GM12878 (cell line): ENCODE data around the gene RNF175. TPM values are rescaled to one million over a fixed set of nuclear protein-coding genes. Genes with fewer than 3 reads are reported as not detected.

ENCODE experiments used
- ATAC-seq: fragments of 200-7000 bp; cut with Tn5 transposase; 3 replicates; pipeline ENCODE4 v1.9.1; 2020; ENCODE audit warnings: mild to moderate bottlenecking, moderate library complexity
- BruUV-seq: library from RNA; stranded (reverse); fragments of 400-500 nt; replicated peaks from 2 replicates; lab custom pipeline; 2021; lab: Mats Ljungman, UMichigan
- CTCF ChIA-PET: fragments of 300-600 bp; sonication (Branson Sonifier 250); formaldehyde crosslinking; extraction: SDS; loops from one replicate; lab custom pipeline; 2021; ENCODE audit warnings: inconsistent platforms; lab: Yijun Ruan, JAX
- POLR2A ChIA-PET: fragments of 350-600 bp; formaldehyde crosslinking; extraction: SDS; loops from one replicate; lab custom pipeline; 2021; ENCODE audit warnings: inconsistent platforms; lab: Charles Lee
- RAD21 ChIA-PET: fragments of 300-600 bp; sonication (Branson Sonifier 250); formaldehyde crosslinking; loops from one replicate; lab custom pipeline; 2023; ENCODE audit warnings: antibody characterized with exemption; ENCODE audit not compliant: unreplicated experiment; lab: Charles Lee
- SMC1A ChIA-PET: fragments of 300-600 bp; sonication (Branson Sonifier 250); formaldehyde crosslinking; loops from one replicate; lab custom pipeline; 2023; ENCODE audit not compliant: unreplicated experiment, uncharacterized antibody; lab: Charles Lee
- DNase-seq: peaks from one replicate; pipeline ENCODE4 v3.0.0-alpha.2; 2011; ENCODE audit warnings: low read depth, low spot score
- FAIRE-seq: peaks from 3 replicates; lab custom pipeline; 2011; peaks lifted over from hg19 to GRCh38; lab: Jason Lieb, UNC
- H2AFZ ChIP-seq: 2 replicates; pipeline ENCODE4 v1.6.0; 2011; ENCODE audit warnings: low read depth, low read length, control low read depth; ENCODE audit not compliant: control insufficient read depth
- H3K27ac ChIP-seq: 2 replicates; pipeline ENCODE4 v1.5.1; 2011; ENCODE audit warnings: control low read depth; ENCODE audit not compliant: control insufficient read depth, insufficient read depth
- H3K27me3 ChIP-seq, 2 experiments: replicated peaks in 1 of 2; 2 replicates each; pipeline versions ENCODE4 v1.6.0 to v1.6.1; 2011; ENCODE audit warnings: low read length in 1 of 2; ENCODE audit not compliant: control insufficient read depth in 2 of 2, insufficient read depth in 2 of 2
- H3K36me3 ChIP-seq, 2 experiments: 2 replicates each; pipeline ENCODE4 v1.5.1; 2011; ENCODE audit warnings: low read length in 1 of 2; ENCODE audit not compliant: control insufficient read depth in 2 of 2, insufficient read depth in 2 of 2
- H3K4me1 ChIP-seq: 2 replicates; pipeline ENCODE4 v1.6.1; 2011; ENCODE audit warnings: mild to moderate bottlenecking, low read length, moderate library complexity, mixed read lengths; ENCODE audit not compliant: control insufficient read depth, insufficient read depth
- H3K4me2 ChIP-seq: 2 replicates; pipeline ENCODE4 v1.6.0; 2011; ENCODE audit warnings: control low read depth; ENCODE audit not compliant: control insufficient read depth, insufficient read depth
- H3K4me3 ChIP-seq: fragments of 200-600 bp; sonication (generic); 2 replicates; pipeline ENCODE4 v1.5.1; 2016
- H3K79me2 ChIP-seq: 2 replicates; pipeline ENCODE4 v1.6.0; 2011; ENCODE audit warnings: low read length; ENCODE audit not compliant: control insufficient read depth, insufficient read depth
- H3K9ac ChIP-seq: 2 replicates; pipeline ENCODE4 v1.8.0; 2011; ENCODE audit warnings: low read length, control low read depth, mixed read lengths; ENCODE audit not compliant: control insufficient read depth, insufficient read depth
- H3K9me3 ChIP-seq: replicated peaks from 3 replicates; pipeline ENCODE4 v1.5.1; 2011; ENCODE audit warnings: mild to moderate bottlenecking, low read length; ENCODE audit not compliant: control insufficient read depth, insufficient read depth
- H4K20me1 ChIP-seq: 2 replicates; pipeline ENCODE4 v1.6.0; 2011; ENCODE audit not compliant: control insufficient read depth, insufficient read depth
- ASH2L ChIP-seq: fragments of 300-600, 200-600 bp; sonication (generic); IDR thresholded peaks from 2 replicates; pipeline ENCODE4 v1.6.1; 2017; ENCODE audit warnings: low read depth, mild to moderate bottlenecking, borderline replicate concordance
- BRCA1 ChIP-seq: IDR thresholded peaks from 2 replicates; pipeline ENCODE4 v1.6.1; 2011; ENCODE audit warnings: low read depth, low read length, improper control_type of control experiment
- CREB1 ChIP-seq: IDR thresholded peaks from 2 replicates; pipeline ENCODE4 v1.6.1; 2012; ENCODE audit warnings: low read depth, mild to moderate bottlenecking, inconsistent platforms
- IRF5 ChIP-seq: fragments of 450-650 bp; IDR thresholded peaks from 2 replicates; pipeline ENCODE4 v1.6.1; 2017; ENCODE audit warnings: borderline replicate concordance
- JUND ChIP-seq: IDR thresholded peaks from 2 replicates; pipeline ENCODE4 v1.6.1; 2012; ENCODE audit warnings: low read depth, mild to moderate bottlenecking, low read length, improper control_type of control experiment, moderate library complexity
- MXI1 ChIP-seq: fragments of 150-350 bp; IDR thresholded peaks from 2 replicates; pipeline ENCODE4 v1.6.1; 2011; ENCODE audit warnings: low read depth, mild to moderate bottlenecking, inconsistent platforms, low read length, improper control_type of control experiment
- PAX5 ChIP-seq: IDR thresholded peaks from 2 replicates; pipeline ENCODE4 v1.6.1; 2011; ENCODE audit warnings: low read depth, low read length, borderline replicate concordance
- POLR2AphosphoS5 ChIP-seq: IDR thresholded peaks from 2 replicates; pipeline ENCODE4 v1.6.1; 2011; ENCODE audit warnings: mild to moderate bottlenecking, low read length, inconsistent platforms
- RAD21 ChIP-seq: IDR thresholded peaks from 2 replicates; pipeline ENCODE4 v1.6.1; 2011; ENCODE audit warnings: mild to moderate bottlenecking, low read depth, low read length, moderate library complexity; ENCODE audit not compliant: insufficient read depth
- SMC3 ChIP-seq: IDR thresholded peaks from 2 replicates; pipeline ENCODE4 v1.6.1; 2011; ENCODE audit warnings: low read length, improper control_type of control experiment, borderline replicate concordance
- SREBF1 ChIP-seq: IDR thresholded peaks from 2 replicates; pipeline ENCODE4 v1.6.1; 2012; ENCODE audit warnings: mild to moderate bottlenecking, low read length
- in situ Hi-C: fragments of 300-500 bp; cut with MboI; formaldehyde crosslinking; loops from 9 replicates; pipeline ENCODE4 v1.14.3; 2018; ENCODE audit warnings: mixed read lengths
- intact Hi-C: fragments of 100-400 bp; cut with micrococcal nuclease; formaldehyde crosslinking; loops from one replicate; pipeline ENCODE4 v1.14.2; 2022; ENCODE audit not compliant: unreplicated experiment
- polyA plus RNA-seq, 11 experiments: library from polyadenylated mRNA; depleted of rRNA in 4 of 11; unstranded in 6 of 11; stranded (reverse) in 5 of 11; fragments of >200 nt; fragmentation: Nextera tagmentation in 4 of 11; fragmentation: Illumina TruSeq in 1 of 11; extraction: Ambion mirVana in 4 of 11; extraction: Trizol in 1 of 11; gene quantifications; 1 replicate in 1 of 11; 2 replicates in 10 of 11; pipeline versions ENCODE4 v1.2.1 to v1.2.3, GENCODE V29; 2011 to 2016; ENCODE audit warnings: inconsistent platforms in 2 of 11, missing spikeins in 2 of 11, low read depth in 1 of 11
- total RNA-seq, 4 experiments: library from RNA; depleted of rRNA in 3 of 4; stranded (reverse); fragments of >200 nt in 3 of 4; fragmentation: Illumina TruSeq in 1 of 4; extraction: Trizol in 1 of 4; gene quantifications; 2 replicates each; pipeline versions ENCODE4 v1.2.1 to v1.2.3, GENCODE V29; 2013 to 2021
- TF ChIP-seq, protein P1 (sequence below): IDR thresholded peaks from 2 replicates; pipeline ENCODE4 v1.6.1; 2011; ENCODE audit warnings: borderline replicate concordance, low read depth, mild to moderate bottlenecking, moderate library complexity, low read length; ENCODE audit not compliant: insufficient read depth, poor library complexity, severe bottlenecking
- TF ChIP-seq, protein P2 (sequence below): fragments of 450-650 bp; IDR thresholded peaks from 2 replicates; pipeline ENCODE4 v1.6.1; 2016; ENCODE audit warnings: mild to moderate bottlenecking
- TF ChIP-seq, protein P3 (sequence below): fragments of 450-650 bp; formaldehyde crosslinking; IDR thresholded peaks from 2 replicates; pipeline ENCODE4 v1.5.0; 2022; ENCODE audit warnings: mild to moderate bottlenecking, missing genetic modification characterization
- TF ChIP-seq, protein P4 (sequence below): fragments of 450-650 bp; IDR thresholded peaks from 2 replicates; pipeline ENCODE4 v1.6.1; 2017; ENCODE audit warnings: mild to moderate bottlenecking, low read depth, inconsistent platforms; ENCODE audit not compliant: poor library complexity, severe bottlenecking

RNF175 gene
- total and polyA plus RNA-seq, 10 of the 15 experiments (the other 5 are each of a cell fraction or from before 2014, with no cell fraction given), result not detected

DNA sequence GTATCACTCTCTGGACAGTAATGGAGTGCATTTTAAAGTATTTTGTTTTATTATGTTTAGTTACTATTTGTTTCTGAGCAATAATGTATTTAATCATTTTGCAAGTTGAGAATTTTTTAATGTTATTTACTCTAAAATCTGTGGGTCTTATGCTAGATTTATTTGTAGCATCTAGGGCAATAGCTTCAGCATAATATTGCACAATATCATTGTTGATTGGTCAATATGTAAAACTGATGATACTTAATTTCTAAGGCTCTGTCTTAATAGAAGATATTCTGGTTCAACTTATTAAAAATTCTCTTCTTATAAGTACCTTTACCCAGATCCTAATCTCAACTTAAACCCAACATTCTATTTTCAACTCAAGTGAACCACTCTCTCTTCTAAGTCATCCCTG lies 17.6 kb upstream of the RNF175 start:
- no peak overlapping the region for H3K9ac ChIP-seq
- ChIA-PET CTCF (interaction anchor here (1.0 kb wide), 1 partner anchor 9 kb away, joined by 4 read pairs; no protein-coding TSS in a partner anchor), RAD21 (no interaction called here), SMC1A (interaction anchor here (1.0 kb wide), 1 partner anchor 13 kb away, joined by 3 read pairs; no protein-coding TSS in a partner anchor), POLR2A (no interaction called here)
- H4K20me1 ChIP-seq, result no peaks in the 10 kb centered on the region
- H3K36me3 ChIP-seq, result no peaks in the 10 kb centered on the region
- H3K4me3 ChIP-seq, result no peak overlapping the region
- no peak overlapping the region for H2AFZ ChIP-seq
- no peak overlapping the region for H3K4me2 ChIP-seq
- no peaks in the 10 kb centered on the region; the same call in 2 of the 3 replicates for H3K9me3 ChIP-seq
- H3K27ac ChIP-seq, result no peak overlapping the region
- DNase-seq, result no peak
- no TSS peak for BruUV-seq
- H3K79me2 ChIP-seq, result no peaks in the 10 kb centered on the region
- 0 out of 2 replicates have a peak, but pooled peaks cover 3% of the 10 kb centered on the region for H3K4me1 ChIP-seq
- peaks cover 0 to 7% of the 10 kb centered on the region in 2 experiments; a peak in 1 of 4 replicates for H3K27me3 ChIP-seq
- no peak for FAIRE-seq
- intact Hi-C loops (loop anchor here (10.0 kb wide), 1 partner anchor 847 kb away; no protein-coding TSS in a partner anchor), in situ Hi-C loops (no loop called here)
- ATAC-seq, result no peak
- TF ChIP-seq BRCA1 (no peak), IRF5 (no peak), SREBF1 (no peak), ASH2L (no peak), PAX5 (no peak), SMC3 (no peak), JUND (no peak), MXI1 (no peak), POLR2AphosphoS5 (no peak), RAD21 (no peak), CREB1 (no peak)
- TF ChIP-seq, protein P1, sequence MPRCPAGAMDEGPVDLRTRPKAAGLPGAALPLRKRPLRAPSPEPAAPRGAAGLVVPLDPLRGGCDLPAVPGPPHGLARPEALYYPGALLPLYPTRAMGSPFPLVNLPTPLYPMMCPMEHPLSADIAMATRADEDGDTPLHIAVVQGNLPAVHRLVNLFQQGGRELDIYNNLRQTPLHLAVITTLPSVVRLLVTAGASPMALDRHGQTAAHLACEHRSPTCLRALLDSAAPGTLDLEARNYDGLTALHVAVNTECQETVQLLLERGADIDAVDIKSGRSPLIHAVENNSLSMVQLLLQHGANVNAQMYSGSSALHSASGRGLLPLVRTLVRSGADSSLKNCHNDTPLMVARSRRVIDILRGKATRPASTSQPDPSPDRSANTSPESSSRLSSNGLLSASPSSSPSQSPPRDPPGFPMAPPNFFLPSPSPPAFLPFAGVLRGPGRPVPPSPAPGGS, result no peak
- TF ChIP-seq, protein P2, sequence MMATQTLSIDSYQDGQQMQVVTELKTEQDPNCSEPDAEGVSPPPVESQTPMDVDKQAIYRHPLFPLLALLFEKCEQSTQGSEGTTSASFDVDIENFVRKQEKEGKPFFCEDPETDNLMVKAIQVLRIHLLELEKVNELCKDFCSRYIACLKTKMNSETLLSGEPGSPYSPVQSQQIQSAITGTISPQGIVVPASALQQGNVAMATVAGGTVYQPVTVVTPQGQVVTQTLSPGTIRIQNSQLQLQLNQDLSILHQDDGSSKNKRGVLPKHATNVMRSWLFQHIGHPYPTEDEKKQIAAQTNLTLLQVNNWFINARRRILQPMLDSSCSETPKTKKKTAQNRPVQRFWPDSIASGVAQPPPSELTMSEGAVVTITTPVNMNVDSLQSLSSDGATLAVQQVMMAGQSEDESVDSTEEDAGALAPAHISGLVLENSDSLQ, result no peak
- TF ChIP-seq, protein P3, sequence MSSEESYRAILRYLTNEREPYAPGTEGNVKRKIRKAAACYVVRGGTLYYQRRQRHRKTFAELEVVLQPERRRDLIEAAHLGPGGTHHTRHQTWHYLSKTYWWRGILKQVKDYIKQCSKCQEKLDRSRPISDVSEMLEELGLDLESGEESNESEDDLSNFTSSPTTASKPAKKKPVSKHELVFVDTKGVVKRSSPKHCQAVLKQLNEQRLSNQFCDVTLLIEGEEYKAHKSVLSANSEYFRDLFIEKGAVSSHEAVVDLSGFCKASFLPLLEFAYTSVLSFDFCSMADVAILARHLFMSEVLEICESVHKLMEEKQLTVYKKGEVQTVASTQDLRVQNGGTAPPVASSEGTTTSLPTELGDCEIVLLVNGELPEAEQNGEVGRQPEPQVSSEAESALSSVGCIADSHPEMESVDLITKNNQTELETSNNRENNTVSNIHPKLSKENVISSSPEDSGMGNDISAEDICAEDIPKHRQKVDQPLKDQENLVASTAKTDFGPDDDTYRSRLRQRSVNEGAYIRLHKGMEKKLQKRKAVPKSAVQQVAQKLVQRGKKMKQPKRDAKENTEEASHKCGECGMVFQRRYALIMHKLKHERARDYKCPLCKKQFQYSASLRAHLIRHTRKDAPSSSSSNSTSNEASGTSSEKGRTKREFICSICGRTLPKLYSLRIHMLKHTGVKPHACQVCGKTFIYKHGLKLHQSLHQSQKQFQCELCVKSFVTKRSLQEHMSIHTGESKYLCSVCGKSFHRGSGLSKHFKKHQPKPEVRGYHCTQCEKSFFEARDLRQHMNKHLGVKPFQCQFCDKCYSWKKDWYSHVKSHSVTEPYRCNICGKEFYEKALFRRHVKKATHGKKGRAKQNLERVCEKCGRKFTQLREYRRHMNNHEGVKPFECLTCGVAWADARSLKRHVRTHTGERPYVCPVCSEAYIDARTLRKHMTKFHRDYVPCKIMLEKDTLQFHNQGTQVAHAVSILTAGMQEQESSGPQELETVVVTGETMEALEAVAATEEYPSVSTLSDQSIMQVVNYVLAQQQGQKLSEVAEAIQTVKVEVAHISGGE (CRISPR knock-in tag), result no peak
- TF ChIP-seq, protein P4, sequence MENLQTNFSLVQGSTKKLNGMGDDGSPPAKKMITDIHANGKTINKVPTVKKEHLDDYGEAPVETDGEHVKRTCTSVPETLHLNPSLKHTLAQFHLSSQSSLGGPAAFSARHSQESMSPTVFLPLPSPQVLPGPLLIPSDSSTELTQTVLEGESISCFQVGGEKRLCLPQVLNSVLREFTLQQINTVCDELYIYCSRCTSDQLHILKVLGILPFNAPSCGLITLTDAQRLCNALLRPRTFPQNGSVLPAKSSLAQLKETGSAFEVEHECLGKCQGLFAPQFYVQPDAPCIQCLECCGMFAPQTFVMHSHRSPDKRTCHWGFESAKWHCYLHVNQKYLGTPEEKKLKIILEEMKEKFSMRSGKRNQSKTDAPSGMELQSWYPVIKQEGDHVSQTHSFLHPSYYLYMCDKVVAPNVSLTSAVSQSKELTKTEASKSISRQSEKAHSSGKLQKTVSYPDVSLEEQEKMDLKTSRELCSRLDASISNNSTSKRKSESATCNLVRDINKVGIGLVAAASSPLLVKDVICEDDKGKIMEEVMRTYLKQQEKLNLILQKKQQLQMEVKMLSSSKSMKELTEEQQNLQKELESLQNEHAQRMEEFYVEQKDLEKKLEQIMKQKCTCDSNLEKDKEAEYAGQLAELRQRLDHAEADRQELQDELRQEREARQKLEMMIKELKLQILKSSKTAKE, result no peak
